Thymus (tissue), 11 donors: Measurements from ENCODE around the gene POLR1C. TPM values are rescaled to one million over a fixed set of nuclear protein-coding genes. Genes with fewer than 3 reads are reported as not detected.

Source experiments
- DNase-seq, 9 donors: peaks; one replicate each; pipeline ENCODE4 v3.0.0-alpha.2; 2013; ENCODE audit warnings: low spot score in 9 of 9, low read depth in 6 of 9, missing footprints in 1 of 9
- H3K27ac ChIP-seq, 2 donors: one replicate each; pipeline ENCODE4 v1.5.1; 2013; ENCODE audit warnings: control low read depth in 1 of 2, low read depth in 1 of 2, low read length in 1 of 2, mild to moderate bottlenecking in 1 of 2, moderate library complexity in 1 of 2
- H3K27me3 ChIP-seq, 2 donors: one replicate each; pipeline ENCODE4 v1.5.1; 2013; ENCODE audit warnings: low read length in 1 of 2; ENCODE audit not compliant: control insufficient read depth in 2 of 2, insufficient read depth in 1 of 2
- H3K36me3 ChIP-seq, 2 donors: one replicate each; pipeline ENCODE4 v1.5.1; 2013; ENCODE audit warnings: low read length in 1 of 2, mild to moderate bottlenecking in 1 of 2, moderate library complexity in 1 of 2; ENCODE audit not compliant: control insufficient read depth in 2 of 2, insufficient read depth in 2 of 2
- H3K4me1 ChIP-seq, 2 donors: one replicate each; pipeline ENCODE4 v1.5.1; 2013; ENCODE audit warnings: low read length in 2 of 2; ENCODE audit not compliant: control insufficient read depth in 2 of 2, insufficient read depth in 2 of 2
- H3K4me3 ChIP-seq, 2 donors: one replicate each; pipeline ENCODE4 v1.5.1; 2013; ENCODE audit warnings: low read length in 2 of 2, control low read depth in 1 of 2, mild to moderate bottlenecking in 1 of 2
- H3K9me3 ChIP-seq, 2 donors: one replicate each; pipeline ENCODE4 v1.5.1; 2013; ENCODE audit warnings: low read length in 1 of 2, mild to moderate bottlenecking in 1 of 2; ENCODE audit not compliant: control insufficient read depth in 2 of 2, insufficient read depth in 1 of 2
- WGBS: extraction: QIAGEN DNeasy Blood & Tissue Kit; methylation state at CpG from one replicate; pipeline ENCODE4 v1.1.7; 2013; 5-methylcytosine and 5-hydroxymethylcytosine counted together
- polyA plus RNA-seq: library from polyadenylated mRNA; stranded (reverse); fragments of 200-250 nt; gene quantifications from one replicate; pipeline ENCODE4 v1.2.3, GENCODE V29; 2013
- total RNA-seq: library from RNA; stranded (reverse); fragments of 120-200 nt; gene quantifications from one replicate; pipeline ENCODE4 v1.2.4, GENCODE V29; 2013
- donor health status: healthy.

Gene POLR1C
- total and polyA plus RNA-seq, 2 donors = 23.9 to 28.5 TPM

GRCh38 chr6:43490523-43490939, 26.4 kb upstream of the POLR1C start:
- peaks cover 11 to 16% of the 10 kb centered on the region in 2 donors for H3K36me3 ChIP-seq
- no peaks in the 10 kb centered on the region for H3K9me3 ChIP-seq
- H3K27me3 ChIP-seq = no peaks in the 10 kb centered on the region
- H3K27ac ChIP-seq = no peak overlapping the region
- no peak for DNase-seq
- H3K4me3 ChIP-seq = no peak overlapping the region
- peaks cover 0 to 12% of the 10 kb centered on the region in 2 donors for H3K4me1 ChIP-seq
- WGBS = 97% methylated on average over 6 of the region's 6 CpGs

- Histone ChIP-seq H3K27ac (no peak overlapping the region), H3K36me3 (peaks cover 11 to 16% of the 10 kb centered on the region in 2 donors), H3K4me3 (no peak overlapping the region), H3K4me1 (peaks cover 0 to 12% of the 10 kb centered on the region in 2 donors), H3K27me3 (no peaks in the 10 kb centered on the region), H3K9me3 (no peaks in the 10 kb centered on the region)
- WGBS = 93% methylated on average over 10 of the region's 10 CpGs
- DNase-seq = no peak
Observed at GRCh38 chr6:43491750-43492661, 24.9 kb upstream of the POLR1C start.

DNA sequence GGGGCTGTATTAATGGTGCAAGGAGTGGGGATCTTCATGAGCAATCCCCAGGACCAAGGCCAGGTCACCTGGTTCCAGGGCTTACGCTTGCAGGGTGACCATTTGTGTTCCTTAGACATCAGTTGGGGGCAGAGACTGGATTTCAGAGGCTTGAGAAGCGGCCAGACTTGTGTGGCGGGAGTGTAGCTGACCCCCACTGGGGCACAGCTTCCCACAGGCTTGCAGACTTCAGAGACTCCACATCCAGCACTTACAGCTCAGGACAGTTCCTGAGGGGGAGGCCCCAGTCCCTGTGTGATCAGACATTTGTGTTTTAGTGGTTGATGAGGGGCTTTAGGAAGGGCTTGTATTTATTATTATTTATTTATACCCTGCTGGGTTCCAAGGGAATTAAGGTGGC, 24.2 kb upstream of the POLR1C start:
- DNase-seq = no peak

DNA sequence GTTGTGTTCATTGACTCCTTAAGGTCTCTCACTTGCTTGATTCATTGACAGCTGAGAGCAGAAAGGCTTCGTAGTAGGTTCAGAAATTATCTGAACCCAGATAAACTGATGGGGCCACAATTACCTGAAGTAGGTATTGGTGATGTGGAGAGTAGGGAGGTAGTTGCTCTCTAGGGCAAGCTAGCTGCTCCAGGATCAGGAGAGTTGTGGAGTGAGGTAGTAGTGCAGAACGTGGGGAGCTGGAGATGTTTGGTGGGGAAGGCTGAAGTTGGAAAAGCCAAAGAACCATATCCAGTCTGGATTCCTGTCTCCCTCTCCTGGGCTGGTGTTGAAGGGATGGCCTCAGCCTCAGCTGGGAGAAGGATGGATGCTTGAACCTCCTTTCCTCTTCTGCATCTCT, 23.7 kb upstream of the POLR1C start:
- Histone ChIP-seq H3K27ac (no peak overlapping the region), H3K4me3 (no peak overlapping the region), H3K4me1 (peaks cover 0 to 15% of the 10 kb centered on the region in 2 donors), H3K36me3 (peaks cover 19 to 22% of the 10 kb centered on the region in 2 donors), H3K27me3 (no peaks in the 10 kb centered on the region), H3K9me3 (no peaks in the 10 kb centered on the region)
- no peak for DNase-seq
- 97% methylated on average over 2 of the region's 2 CpGs for WGBS

More for the DNA sequence above, 24.2 kb upstream of the POLR1C start:
- no peak overlapping the region for H3K27ac ChIP-seq
- H3K36me3 ChIP-seq = peaks cover 14 to 19% of the 10 kb centered on the region in 2 donors
- peaks cover 0 to 13% of the 10 kb centered on the region in 2 donors for H3K4me1 ChIP-seq
- WGBS = 95% methylated on average over 3 of the region's 3 CpGs
- no peaks in the 10 kb centered on the region for H3K27me3 ChIP-seq
- H3K4me3 ChIP-seq = no peak overlapping the region
- no peaks in the 10 kb centered on the region for H3K9me3 ChIP-seq

DNA sequence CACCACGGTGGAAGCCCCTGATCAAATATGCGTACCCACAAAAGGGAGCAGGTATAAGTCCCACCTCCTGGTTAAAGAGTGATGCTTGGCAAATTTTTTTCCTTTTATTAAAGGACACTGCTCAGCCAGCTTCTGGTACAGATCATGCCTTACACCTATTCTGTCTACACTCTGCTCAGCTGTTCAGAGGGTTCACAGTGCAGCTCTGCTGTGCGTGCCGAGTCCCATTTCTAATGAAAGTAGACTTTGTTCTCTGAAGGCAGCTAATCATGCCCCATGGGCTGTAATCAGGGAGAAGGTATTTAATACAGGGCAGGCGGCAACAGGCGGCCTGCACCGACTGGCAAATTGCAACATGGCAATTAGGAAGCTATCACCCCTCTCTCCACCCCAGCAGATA, 23.1 kb upstream of the POLR1C start:
- peaks cover 24 to 27% of the 10 kb centered on the region in 2 donors for H3K36me3 ChIP-seq
- H3K27me3 ChIP-seq = no peaks in the 10 kb centered on the region
- 96% methylated on average over 7 of the region's 7 CpGs for WGBS
- no peak overlapping the region for H3K4me3 ChIP-seq
- no peaks in the 10 kb centered on the region for H3K9me3 ChIP-seq
- no peak overlapping the region for H3K27ac ChIP-seq
- peaks cover 0 to 15% of the 10 kb centered on the region in 2 donors for H3K4me1 ChIP-seq
- DNase-seq = no peak

GRCh38 chr6:43494321-43494720, 22.6 kb upstream of the POLR1C start:
- Histone ChIP-seq H3K4me3 (no peak overlapping the region), H3K4me1 (peaks cover 0 to 15% of the 10 kb centered on the region in 2 donors), H3K9me3 (no peaks in the 10 kb centered on the region), H3K27me3 (no peaks in the 10 kb centered on the region), H3K27ac (no peak overlapping the region), H3K36me3 (peaks cover 24 to 32% of the 10 kb centered on the region in 2 donors)
- DNase-seq = no peak
- WGBS = 97% methylated on average over 6 of the region's 6 CpGs

GRCh38 chr6:43494766-43495165, 22.1 kb upstream of the POLR1C start:
- WGBS = 98% methylated on average over 4 of the region's 4 CpGs
- peaks cover 0 to 15% of the 10 kb centered on the region in 2 donors for H3K4me1 ChIP-seq
- no peaks in the 10 kb centered on the region for H3K27me3 ChIP-seq
- H3K27ac ChIP-seq = no peak overlapping the region
- peaks cover 25 to 36% of the 10 kb centered on the region in 2 donors for H3K36me3 ChIP-seq
- DNase-seq = no peak
- no peak overlapping the region for H3K4me3 ChIP-seq
- no peaks in the 10 kb centered on the region for H3K9me3 ChIP-seq

GRCh38 chr6:43495409-43495941, 21.4 kb upstream of the POLR1C start:
- no peak overlapping the region for H3K27ac ChIP-seq
- no peaks in the 10 kb centered on the region for H3K9me3 ChIP-seq
- DNase-seq = no peak
- no peaks in the 10 kb centered on the region for H3K27me3 ChIP-seq
- 84% methylated on average over 4 of the region's 4 CpGs for WGBS
- H3K4me3 ChIP-seq = no peak overlapping the region
- peaks cover 0 to 15% of the 10 kb centered on the region in 2 donors for H3K4me1 ChIP-seq
- H3K36me3 ChIP-seq = peaks cover 29 to 36% of the 10 kb centered on the region in 2 donors
